ENCODE data around the gene FBXO21. TPM values are rescaled to one million over a fixed set of nuclear protein-coding genes. Genes with fewer than 3 reads are reported as not detected.
"Not testable (repeated sequence)": the region's sequence is repeated elsewhere in the genome, so short reads cannot be mapped to it uniquely, and the experiment has no call there.

Gene FBXO21
- total RNA-seq, 4 donors from 2014 or later: 38.4 to 54.4 (median 48.6) TPM

GRCh38 chr12:117228239-117228638, 38.0 kb upstream of the FBXO21 start:
- no peaks in the 10 kb centered on the region for H3K9me3 ChIP-seq
- H3K4me3 ChIP-seq: no peak overlapping the region
- intact Hi-C loops (cut with DNase I): no loop called here
- H3K27me3 ChIP-seq: peaks cover 0 to 32% (median 0%) of the 10 kb centered on the region in 4 donors
- no peak for DNase-seq
- no peaks in the 10 kb centered on the region for H3K36me3 ChIP-seq
- TF ChIP-seq, protein P1, sequence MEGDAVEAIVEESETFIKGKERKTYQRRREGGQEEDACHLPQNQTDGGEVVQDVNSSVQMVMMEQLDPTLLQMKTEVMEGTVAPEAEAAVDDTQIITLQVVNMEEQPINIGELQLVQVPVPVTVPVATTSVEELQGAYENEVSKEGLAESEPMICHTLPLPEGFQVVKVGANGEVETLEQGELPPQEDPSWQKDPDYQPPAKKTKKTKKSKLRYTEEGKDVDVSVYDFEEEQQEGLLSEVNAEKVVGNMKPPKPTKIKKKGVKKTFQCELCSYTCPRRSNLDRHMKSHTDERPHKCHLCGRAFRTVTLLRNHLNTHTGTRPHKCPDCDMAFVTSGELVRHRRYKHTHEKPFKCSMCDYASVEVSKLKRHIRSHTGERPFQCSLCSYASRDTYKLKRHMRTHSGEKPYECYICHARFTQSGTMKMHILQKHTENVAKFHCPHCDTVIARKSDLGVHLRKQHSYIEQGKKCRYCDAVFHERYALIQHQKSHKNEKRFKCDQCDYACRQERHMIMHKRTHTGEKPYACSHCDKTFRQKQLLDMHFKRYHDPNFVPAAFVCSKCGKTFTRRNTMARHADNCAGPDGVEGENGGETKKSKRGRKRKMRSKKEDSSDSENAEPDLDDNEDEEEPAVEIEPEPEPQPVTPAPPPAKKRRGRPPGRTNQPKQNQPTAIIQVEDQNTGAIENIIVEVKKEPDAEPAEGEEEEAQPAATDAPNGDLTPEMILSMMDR (IDR thresholded peaks at IDR 0.05): no peak
- TF ChIP-seq POLR2A (IDR thresholded peaks at IDR 0.05): no peak
- no peak overlapping the region for H3K27ac ChIP-seq
- no peaks in the 10 kb centered on the region for H3K4me1 ChIP-seq
- 22 to 46% methylated on average over 2 of the region's 2 CpGs for WGBS, 2 donors

DNA sequence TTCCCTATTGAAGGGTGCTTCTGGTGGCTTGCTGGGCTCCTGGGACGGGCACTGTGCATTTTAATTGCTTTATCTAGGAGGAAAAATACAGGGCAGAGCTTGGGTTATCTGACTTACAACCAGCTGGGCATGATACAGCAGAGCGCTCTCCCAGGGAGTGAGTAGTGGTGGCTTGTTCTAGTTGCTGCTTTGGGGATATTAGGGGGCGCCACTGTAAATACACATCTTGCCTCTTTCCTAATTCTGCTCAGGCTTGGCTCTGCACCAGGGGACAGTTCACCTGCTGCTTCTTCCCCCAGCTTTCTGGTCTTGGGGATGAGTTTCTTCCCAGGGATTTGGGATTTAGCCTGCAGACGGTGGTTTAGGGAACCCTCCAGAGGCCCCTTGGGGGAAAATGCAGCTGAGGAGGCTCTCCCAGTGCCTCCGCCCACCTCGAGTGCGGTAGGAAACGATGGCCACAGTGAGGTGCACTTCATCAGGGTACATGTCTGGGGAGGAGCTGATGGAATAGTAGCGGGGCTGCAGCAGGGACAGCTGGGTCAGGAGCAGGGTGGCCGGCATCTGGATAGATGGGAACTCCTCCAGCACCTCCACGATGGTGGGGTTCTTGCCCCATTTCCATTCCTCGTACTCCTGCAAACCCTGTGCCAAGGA, 36.9 kb upstream of the FBXO21 start:
- Histone ChIP-seq H3K4me1 (no peaks in the 10 kb centered on the region), H3K9me3 (no peaks in the 10 kb centered on the region), H3K27me3 (peaks cover 0 to 28% (median 0%) of the 10 kb centered on the region in 4 donors), H3K36me3 (no peaks in the 10 kb centered on the region), H3K27ac (no peak overlapping the region), H3K4me3 (no peak overlapping the region)
- intact Hi-C loops (cut with DNase I): no loop called here
- WGBS, 2 donors: 49 to 73% methylated on average over 2 to 7 of the region's 12 CpGs
- TF ChIP-seq POLR2A (IDR thresholded peaks at IDR 0.05): no peak
- TF ChIP-seq, protein P1 (IDR thresholded peaks at IDR 0.05): no peak
- DNase-seq: no peak

- intact Hi-C loops (cut with DNase I): no loop called here
- Histone ChIP-seq H3K27ac (no peak overlapping the region), H3K9me3 (no peaks in the 10 kb centered on the region), H3K27me3 (peaks cover 0 to 21% (median 0%) of the 10 kb centered on the region in 4 donors), H3K36me3 (no peaks in the 10 kb centered on the region), H3K4me3 (no peak overlapping the region), H3K4me1 (no peaks in the 10 kb centered on the region)
- no peak for DNase-seq
- no peak for TF ChIP-seq POLR2A (IDR thresholded peaks at IDR 0.05)
- TF ChIP-seq, protein P1 (IDR thresholded peaks at IDR 0.05): no peak
- 73 to 76% methylated on average over 7 to 10 of the region's 10 CpGs for WGBS, 2 donors
Observed at GRCh38 chr12:117226505-117226904, 36.2 kb upstream of the FBXO21 start.

DNA sequence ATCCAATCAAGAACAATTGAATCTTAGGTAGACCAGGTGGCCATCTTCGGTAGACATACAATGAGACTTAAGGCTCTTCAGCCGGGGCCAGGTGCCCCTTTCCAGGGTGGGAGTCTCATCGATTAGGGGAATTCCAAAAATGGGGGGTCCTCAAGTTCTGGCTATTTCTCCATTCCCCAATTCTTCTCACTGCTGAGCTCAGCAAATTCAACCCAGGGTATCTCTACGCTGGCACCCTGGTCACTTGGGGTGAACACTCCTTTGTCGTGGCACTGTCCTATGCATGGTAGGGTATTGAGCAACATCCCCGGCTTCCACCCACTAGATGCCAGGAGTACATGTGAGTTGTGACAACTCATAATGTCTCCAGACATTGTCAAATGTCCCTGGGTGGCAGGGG, 34.9 kb upstream of the FBXO21 start:
- TF ChIP-seq, protein P1 (IDR thresholded peaks at IDR 0.05): no peak
- TF ChIP-seq POLR2A (IDR thresholded peaks at IDR 0.05): no peak
- 66 to 91% methylated on average over 4 to 6 of the region's 6 CpGs for WGBS, 2 donors

DNA sequence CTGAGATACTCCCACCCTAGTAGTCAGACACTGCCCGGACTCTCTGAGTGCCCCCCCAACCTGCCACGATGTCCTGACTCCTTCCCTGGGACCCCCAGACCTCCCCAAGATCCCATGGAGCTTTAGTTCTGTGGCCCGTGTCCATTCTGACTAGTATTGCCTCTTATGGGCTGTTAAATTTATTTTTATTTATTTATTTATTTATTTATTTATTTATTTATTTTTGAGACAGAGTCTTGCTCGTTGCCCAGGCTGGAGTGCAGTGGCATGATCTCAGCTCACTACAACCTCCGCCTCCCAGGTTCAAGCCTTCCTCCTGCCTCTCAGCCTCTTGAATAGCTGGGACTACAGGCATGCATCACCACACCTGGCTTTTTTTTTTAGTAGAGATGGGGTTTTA, 30.7 kb upstream of the FBXO21 start:
- H3K9me3 ChIP-seq; H3K4me3 ChIP-seq; H3K27ac ChIP-seq; intact Hi-C loops (cut with DNase I); H3K4me1 ChIP-seq; DNase-seq; H3K36me3 ChIP-seq: not testable (repeated sequence)
- H3K27me3 ChIP-seq: peaks cover 0 to 28% (median 0%) of the 10 kb centered on the region in 4 donors
- WGBS, 2 donors: 77 to 79% methylated on average over 5 of the region's 5 CpGs

More for the DNA sequence above, 34.9 kb upstream of the FBXO21 start:
- intact Hi-C loops (cut with DNase I): no loop called here
- no peak for DNase-seq
- Histone ChIP-seq H3K4me3 (no peak overlapping the region), H3K27ac (no peak overlapping the region), H3K27me3 (peaks cover 0 to 24% (median 0%) of the 10 kb centered on the region in 4 donors), H3K9me3 (no peaks in the 10 kb centered on the region), H3K36me3 (no peaks in the 10 kb centered on the region), H3K4me1 (no peaks in the 10 kb centered on the region)
